Astrocyte (in vitro differentiated cells and primary cell): ENCODE measurements around the gene AGT. TPM values are rescaled to one million over a fixed set of nuclear protein-coding genes. Genes with fewer than 3 reads are reported as not detected.
"Not testable (repeated sequence)": the region's sequence is repeated elsewhere in the genome, so short reads cannot be mapped to it uniquely, and the experiment has no call there.

Experiments used
- DNase-seq: peaks from one replicate; pipeline ENCODE4 v3.0.0-alpha.2; 2010; ENCODE audit warnings: low read depth
- FAIRE-seq: peaks from 2 replicates; lab custom pipeline; 2011; peaks lifted over from hg19 to GRCh38; lab: Jason Lieb, UNC
- H2AFZ ChIP-seq: 2 replicates; pipeline ENCODE4 v1.6.0; 2012; ENCODE audit warnings: low read depth, low read length, inconsistent platforms
- H3K27ac ChIP-seq: 2 replicates; pipeline ENCODE4 v1.5.1; 2011; ENCODE audit warnings: low read depth, low read length, inconsistent platforms
- H3K27me3 ChIP-seq: 2 replicates; pipeline ENCODE4 v1.6.0; 2011; ENCODE audit warnings: low read length, inconsistent platforms; ENCODE audit not compliant: insufficient read depth
- H3K36me3 ChIP-seq: 2 replicates; pipeline ENCODE4 v1.5.1; 2011; ENCODE audit warnings: low read length, inconsistent platforms; ENCODE audit not compliant: insufficient read depth
- H3K4me1 ChIP-seq: 2 replicates; pipeline ENCODE4 v1.5.1; 2011; ENCODE audit warnings: low read length, inconsistent platforms; ENCODE audit not compliant: insufficient read depth
- H3K4me2 ChIP-seq: 2 replicates; pipeline ENCODE4 v1.6.0; 2012; ENCODE audit warnings: low read length, inconsistent platforms
- H3K4me3 ChIP-seq: 2 replicates; pipeline ENCODE4 v1.5.1; 2011; ENCODE audit warnings: low read depth, mild to moderate bottlenecking, low read length, inconsistent platforms; ENCODE audit not compliant: insufficient read depth
- H3K79me2 ChIP-seq: 2 replicates; pipeline ENCODE4 v1.6.0; 2012; ENCODE audit warnings: mild to moderate bottlenecking, low read length, inconsistent platforms; ENCODE audit not compliant: insufficient read depth
- H3K9ac ChIP-seq: 2 replicates; pipeline ENCODE4 v1.6.0; 2012; ENCODE audit warnings: mild to moderate bottlenecking, low read length, inconsistent platforms
- H3K9me3 ChIP-seq: 2 replicates; pipeline ENCODE4 v1.5.1; 2012; ENCODE audit warnings: low read depth, mild to moderate bottlenecking, low read length, inconsistent platforms; ENCODE audit not compliant: insufficient read depth
- H4K20me1 ChIP-seq: 2 replicates; pipeline ENCODE4 v1.6.0; 2012; ENCODE audit warnings: low read length, inconsistent platforms; ENCODE audit not compliant: insufficient read depth
- H3K27ac Mint-ChIP-seq: one replicate; pipeline ENCODE4 v1.8.0; 2021; ENCODE audit warnings: mild to moderate bottlenecking, mixed read lengths; ENCODE audit not compliant: unreplicated experiment
- H3K27me3 Mint-ChIP-seq: one replicate; pipeline ENCODE4 v1.8.0; 2021; ENCODE audit warnings: low read depth, mixed read lengths; ENCODE audit not compliant: unreplicated experiment
- H3K36me3 Mint-ChIP-seq: one replicate; pipeline ENCODE4 v1.8.0; 2021; ENCODE audit warnings: low read depth, mixed read lengths; ENCODE audit not compliant: unreplicated experiment
- H3K4me1 Mint-ChIP-seq: one replicate; pipeline ENCODE4 v1.8.0; 2021; ENCODE audit warnings: low read depth, mixed read lengths; ENCODE audit not compliant: unreplicated experiment
- H3K4me3 Mint-ChIP-seq: one replicate; pipeline ENCODE4 v1.8.0; 2021; ENCODE audit warnings: mild to moderate bottlenecking, moderate library complexity, mixed read lengths; ENCODE audit not compliant: unreplicated experiment
- H3K9me3 Mint-ChIP-seq: one replicate; pipeline ENCODE4 v1.8.0; 2021; ENCODE audit warnings: mild to moderate bottlenecking, mixed read lengths; ENCODE audit not compliant: unreplicated experiment
- EZH2 ChIP-seq: IDR thresholded peaks from 2 replicates; pipeline ENCODE4 v1.6.1; 2012; ENCODE audit warnings: mild to moderate bottlenecking, low read length, inconsistent platforms; ENCODE audit not compliant: insufficient read depth
- total RNA-seq: library from RNA; stranded (reverse); gene quantifications from 2 replicates; pipeline ENCODE4 v1.2.1, GENCODE V29; 2021

Gene AGT
- total RNA-seq, 1 donor from 2014 or later = 1.2 TPM

DNA sequence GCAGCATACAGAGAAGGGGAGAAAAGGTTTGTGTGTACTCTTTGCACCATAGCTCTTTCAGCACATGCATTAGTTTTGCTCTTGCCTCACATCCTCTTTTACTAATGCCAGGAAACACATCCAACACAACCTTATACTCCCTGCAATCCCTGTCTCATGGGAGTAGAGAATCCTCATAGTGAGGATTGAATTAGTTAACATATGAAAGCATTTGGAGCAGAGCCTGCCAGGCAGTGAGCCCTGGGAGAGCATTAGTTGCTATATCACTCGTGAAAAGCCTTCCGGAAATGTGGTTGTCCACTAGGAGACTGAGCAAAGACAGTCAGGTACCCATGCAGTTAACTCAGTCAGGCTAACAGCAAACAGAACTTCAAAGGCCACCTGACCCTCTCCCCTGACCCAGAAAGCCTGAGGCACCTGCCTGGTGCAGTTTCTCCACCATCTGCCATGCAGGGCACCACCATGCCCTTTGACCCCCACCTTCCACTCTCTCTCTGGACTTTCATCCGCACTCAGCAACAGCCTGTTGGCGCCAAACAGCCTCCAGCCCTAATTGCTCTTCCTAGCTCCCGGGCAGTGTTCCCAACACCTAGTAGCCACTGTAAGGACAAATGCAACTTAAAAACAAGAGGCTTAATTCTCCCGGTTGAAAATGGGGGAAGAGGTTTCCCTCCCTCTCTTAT is 14.9 kb upstream of the AGT start:
- Mint-ChIP-seq H3K36me3 (peaks cover 3% of the 10 kb centered on the region), H3K4me1 (no peaks in the 10 kb centered on the region), H3K27me3 (peaks cover 21% of the 10 kb centered on the region), H3K27ac (no peak overlapping the region), H3K9me3 (peaks cover 2% of the 10 kb centered on the region), H3K4me3 (no peak overlapping the region)
- no peaks in the 10 kb centered on the region for H4K20me1 ChIP-seq
- no peak for TF ChIP-seq EZH2
- no peak overlapping the region for H3K27ac ChIP-seq
- no peaks in the 10 kb centered on the region for H3K4me1 ChIP-seq
- H3K79me2 ChIP-seq = no peaks in the 10 kb centered on the region
- peaks cover 6% of the 10 kb centered on the region for H3K27me3 ChIP-seq
- no peak overlapping the region for H3K9ac ChIP-seq
- no peak overlapping the region for H2AFZ ChIP-seq
- H3K4me2 ChIP-seq = no peak overlapping the region
- DNase-seq (no peak), FAIRE-seq (no peak)
- no peaks in the 10 kb centered on the region for H3K9me3 ChIP-seq
- H3K4me3 ChIP-seq = no peak overlapping the region
- no peaks in the 10 kb centered on the region for H3K36me3 ChIP-seq

DNA sequence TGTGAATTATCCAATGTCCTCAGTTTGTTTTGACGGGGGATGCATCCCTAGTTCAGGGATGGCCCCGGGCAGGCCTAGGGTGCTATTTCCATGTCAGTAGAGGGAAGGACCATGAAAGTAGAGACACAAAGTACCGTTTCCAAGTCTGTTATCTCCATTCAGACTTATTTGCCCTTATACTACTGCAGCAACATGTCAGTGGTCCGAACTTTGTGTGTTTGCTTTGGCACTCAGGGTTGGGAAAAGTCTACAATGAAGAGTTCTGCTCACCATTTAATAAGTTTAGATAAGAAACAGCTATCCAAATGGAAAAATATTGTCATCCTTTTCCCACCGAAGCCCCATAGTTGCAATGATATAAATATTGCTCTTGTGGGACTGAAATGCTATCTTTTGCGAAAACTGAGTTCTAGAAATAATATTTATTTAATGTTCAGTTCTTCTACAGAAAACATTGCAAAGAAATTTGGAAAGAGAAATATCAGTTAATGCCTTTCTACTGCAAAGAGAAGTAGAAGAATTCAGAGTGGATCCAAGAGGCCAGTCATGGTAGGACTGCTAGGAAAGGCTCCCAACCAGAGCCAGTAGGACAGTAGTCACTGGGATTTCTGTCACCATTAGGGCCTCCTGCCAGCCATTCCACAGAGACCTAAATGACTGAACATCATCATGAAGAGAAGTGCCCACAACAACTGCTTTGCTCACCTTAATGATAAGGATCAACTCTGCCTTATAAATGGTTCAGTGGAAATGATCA is 11.5 kb upstream of the AGT start:
- H3K36me3 Mint-ChIP-seq = peaks cover 2% of the 10 kb centered on the region
- TF ChIP-seq EZH2 = no peak
- Histone ChIP-seq H3K36me3 (no peaks in the 10 kb centered on the region), H3K27ac (no peak overlapping the region), H3K4me1 (no peaks in the 10 kb centered on the region), H3K27me3 (peaks cover 6% of the 10 kb centered on the region), H3K4me2 (no peak overlapping the region), H4K20me1 (no peaks in the 10 kb centered on the region), H3K4me3 (no peak overlapping the region), H2AFZ (no peak overlapping the region), H3K9me3 (peaks cover 2% of the 10 kb centered on the region), H3K79me2 (no peaks in the 10 kb centered on the region), H3K9ac (no peak overlapping the region)
- peaks cover 18% of the 10 kb centered on the region for H3K27me3 Mint-ChIP-seq
- DNase-seq = no peak
- no peaks in the 10 kb centered on the region for H3K4me1 Mint-ChIP-seq
- FAIRE-seq = no peak
- H3K4me3 Mint-ChIP-seq = no peak overlapping the region
- peaks cover 12% of the 10 kb centered on the region for H3K9me3 Mint-ChIP-seq
- H3K27ac Mint-ChIP-seq = no peak overlapping the region

DNA sequence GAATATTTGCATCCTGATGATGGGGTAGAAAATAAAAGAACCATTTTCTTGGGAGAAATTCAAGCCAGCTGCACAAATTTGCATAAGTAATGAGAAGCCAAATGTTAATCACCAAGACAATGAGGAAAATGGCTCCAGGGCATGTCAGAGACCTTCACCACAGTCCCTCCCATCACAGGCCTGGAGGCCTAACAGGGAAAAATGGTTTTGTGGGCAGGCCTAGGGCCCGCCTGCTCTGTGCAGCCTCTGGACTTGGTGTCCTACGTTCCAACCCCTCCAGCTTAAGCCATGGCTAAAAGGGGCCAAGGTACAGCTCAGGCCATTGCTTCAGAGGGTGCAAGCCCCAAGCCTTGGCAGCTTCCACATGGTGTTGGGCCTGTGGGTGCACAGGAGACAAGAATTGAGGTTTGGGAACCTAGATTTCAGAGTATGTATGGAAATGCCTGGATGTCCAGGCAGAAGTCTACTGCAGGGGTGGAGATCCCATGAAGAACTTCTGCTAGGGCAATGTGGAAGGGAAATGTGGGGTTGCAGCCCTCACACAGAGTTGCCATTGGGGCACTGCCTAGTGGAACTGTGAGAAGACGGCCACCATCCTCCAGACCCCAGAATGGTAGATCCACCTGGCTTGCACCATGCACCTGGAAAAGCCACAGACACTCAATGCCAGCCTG is 8.1 kb upstream of the AGT start:
- H3K4me3 Mint-ChIP-seq, H3K36me3 Mint-ChIP-seq, H3K4me2 ChIP-seq, H3K9me3 ChIP-seq, H4K20me1 ChIP-seq, H3K9ac ChIP-seq, H3K79me2 ChIP-seq, H3K36me3 ChIP-seq, FAIRE-seq, DNase-seq, H3K27me3 Mint-ChIP-seq, H3K4me1 Mint-ChIP-seq, H3K27ac Mint-ChIP-seq, H2AFZ ChIP-seq, H3K4me3 ChIP-seq, H3K4me1 ChIP-seq, H3K27ac ChIP-seq, H3K27me3 ChIP-seq: not testable (repeated sequence)
- H3K9me3 Mint-ChIP-seq = peaks cover 15% of the 10 kb centered on the region
